Fibroblast of the aortic adventitia (primary cell): ENCODE results near the gene CHCHD4. TPM values are rescaled to one million over a fixed set of nuclear protein-coding genes. Genes with fewer than 3 reads are reported as not detected.

Experiments used
- DNase-seq: peaks from one replicate; pipeline ENCODE4 v3.0.0-alpha.2; 2010; ENCODE audit warnings: low read depth
- H3K4me3 ChIP-seq: 2 replicates; pipeline ENCODE4 v1.5.1; 2011; ENCODE audit warnings: low read depth, mild to moderate bottlenecking, control low read depth, low read length, moderate library complexity
- CTCF ChIP-seq: IDR thresholded peaks from 2 replicates; pipeline ENCODE4 v1.5.1; 2011; ENCODE audit warnings: mild to moderate bottlenecking, low read length, control low read depth, inconsistent platforms; ENCODE audit not compliant: insufficient read depth
- total RNA-seq: library from RNA; depleted of rRNA; stranded (reverse); fragments of >200 nt; gene quantifications from 2 replicates; pipeline ENCODE4 v1.2.3, GENCODE V29; 2012; ENCODE audit warnings: low replicate concordance

Gene CHCHD4
- total RNA-seq, 1 donor, result 12.7 TPM

- H3K4me3 ChIP-seq, result no peak overlapping the region
- TF ChIP-seq CTCF, result no peak
- DNase-seq, result no peak
Measured at GRCh38 chr3:14154895-14155440, 30.3 kb upstream of the CHCHD4 start.

- DNase-seq, result no peak
- TF ChIP-seq CTCF, result no peak
- no peak overlapping the region for H3K4me3 ChIP-seq
Measured at GRCh38 chr3:14154276-14154675, 29.6 kb upstream of the CHCHD4 start.

GRCh38 chr3:14153663-14154062 lies 29.0 kb upstream of the CHCHD4 start:
- no peak for TF ChIP-seq CTCF
- DNase-seq, result no peak
- H3K4me3 ChIP-seq, result no peak overlapping the region

- no peak overlapping the region for H3K4me3 ChIP-seq
- no peak for TF ChIP-seq CTCF
- no peak for DNase-seq
Measured at GRCh38 chr3:14152963-14153355, 28.3 kb upstream of the CHCHD4 start.

- TF ChIP-seq CTCF, result peak; percentile 27
- no peak for DNase-seq
- no peak overlapping the region for H3K4me3 ChIP-seq
Measured at GRCh38 chr3:14152233-14152962, 27.7 kb upstream of the CHCHD4 start.

GRCh38 chr3:14151471-14152083 lies 26.9 kb upstream of the CHCHD4 start:
- H3K4me3 ChIP-seq, result no peak overlapping the region
- no peak for DNase-seq
- TF ChIP-seq CTCF, result no peak
